Stimulated activated CD4-positive, alpha-beta T cell treated with anti-CD3 and anti-CD28 coated beads, Interleukin-2, amount 100 ng/mL, for 48 hours (primary cell): ENCODE measurements around the gene CRYAA.

ENCODE experiments used
- DNase-seq, 2 donors: peaks; one replicate each; pipeline ENCODE4 v3.0.0-alpha.2; 2020

CRYAA gene

GRCh38 chr21:43204638-43205037, 35.8 kb downstream of the CRYAA start:
- DNase-seq, result no peak

- DNase-seq, result no peak
Measured at GRCh38 chr21:43206231-43207042, 37.6 kb downstream of the CRYAA start.

- DNase-seq, result no peak
Measured at GRCh38 chr21:43207043-43207315, 38.2 kb downstream of the CRYAA start.

- DNase-seq, result no peak
Measured at GRCh38 chr21:43207868-43208267, 39.1 kb downstream of the CRYAA start.

GRCh38 chr21:43208561-43209332, 39.9 kb downstream of the CRYAA start:
- DNase-seq, result no peak

GRCh38 chr21:43209575-43210453, 41.0 kb downstream of the CRYAA start:
- no peak for DNase-seq

- DNase-seq, result no peak
Measured at GRCh38 chr21:43210454-43211071, 41.8 kb downstream of the CRYAA start.

GRCh38 chr21:43211072-43211759, 42.4 kb downstream of the CRYAA start:
- DNase-seq, result no peak

GRCh38 chr21:43211760-43212115, 42.9 kb downstream of the CRYAA start:
- DNase-seq, result no peak
